A172 (cell line): ENCODE measurements around the gene MRPL55. TPM values are rescaled to one million over a fixed set of nuclear protein-coding genes. Genes with fewer than 3 reads are reported as not detected.

Source experiments
- DNase-seq: peaks from one replicate; pipeline ENCODE4 v3.0.0-alpha.2; 2015; ENCODE audit warnings: low spot score
- total RNA-seq: library from RNA; depleted of rRNA; stranded (reverse); fragments of >200 nt; shearing (Covaris generic); gene quantifications from 2 replicates; pipeline ENCODE4 v1.2.3, GENCODE V29; 2014

MRPL55 gene
- total RNA-seq, 1 experiment from 2014 or later, result 103 TPM

DNA sequence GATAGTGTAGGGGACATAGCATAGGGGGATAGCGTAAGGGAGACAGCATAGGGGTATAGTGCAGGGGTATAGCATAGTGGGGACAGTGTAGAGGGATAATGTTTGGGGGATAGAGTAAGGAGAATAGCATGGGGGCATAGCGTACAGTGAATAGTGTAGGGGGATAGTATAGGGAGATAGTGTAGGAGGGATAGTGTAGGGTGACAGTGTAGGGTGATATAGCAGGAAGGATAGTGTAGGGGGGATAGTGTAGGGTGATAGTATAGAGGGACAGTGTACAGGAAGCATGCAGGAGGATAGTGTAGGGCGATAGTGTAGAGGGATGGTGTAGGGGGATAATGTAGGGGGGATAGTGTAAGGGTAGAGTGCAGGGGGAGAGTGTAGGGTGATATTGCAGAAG lies 38.2 kb downstream of the MRPL55 start:
- DNase-seq, result no peak

DNA sequence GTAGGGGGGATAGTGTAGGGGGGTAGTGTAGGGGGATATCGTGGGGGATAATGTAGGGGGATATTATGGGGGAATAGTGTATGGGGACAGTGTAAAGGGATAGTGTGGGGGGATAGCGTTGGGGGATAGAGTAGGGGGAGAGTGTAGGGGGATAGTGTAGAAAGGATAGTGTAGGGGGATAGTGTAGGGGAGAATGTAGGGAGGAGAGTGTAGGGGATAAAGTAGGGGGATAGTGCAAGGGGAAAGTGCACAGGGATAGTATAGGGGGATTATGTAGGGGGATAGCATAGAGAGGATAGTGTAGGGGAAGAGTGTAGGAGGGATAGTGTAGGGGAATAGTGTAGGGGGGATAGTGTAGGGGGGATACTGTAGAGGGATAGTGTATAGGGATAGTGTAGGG lies 38.9 kb downstream of the MRPL55 start:
- DNase-seq, result no peak

- DNase-seq, result no peak
Measured at GRCh38 chr1:228068359-228068758, 40.7 kb downstream of the MRPL55 start.

- DNase-seq, result no peak
Measured at GRCh38 chr1:228066891-228067654, 42.0 kb downstream of the MRPL55 start.

DNA sequence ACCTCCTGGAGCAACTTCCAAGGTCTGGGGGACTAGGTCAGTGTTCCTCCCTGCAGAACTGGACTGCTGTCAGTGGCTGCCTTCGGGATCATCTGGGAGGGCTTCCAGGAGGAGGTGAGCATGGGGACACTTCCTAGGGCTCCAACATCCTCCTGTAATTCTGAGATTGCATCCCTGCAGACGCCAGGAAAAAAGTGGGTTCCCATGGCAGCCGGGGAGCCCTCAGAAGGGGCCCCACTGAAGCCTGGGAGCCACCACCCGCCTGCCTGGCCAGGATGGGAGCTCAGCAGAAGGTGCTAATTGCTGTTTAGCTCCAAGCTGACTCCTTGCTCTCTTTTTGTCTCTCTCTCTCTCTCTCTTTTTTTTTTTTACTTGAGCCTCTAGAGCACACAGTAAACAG lies 42.7 kb downstream of the MRPL55 start:
- DNase-seq, result no peak

DNA sequence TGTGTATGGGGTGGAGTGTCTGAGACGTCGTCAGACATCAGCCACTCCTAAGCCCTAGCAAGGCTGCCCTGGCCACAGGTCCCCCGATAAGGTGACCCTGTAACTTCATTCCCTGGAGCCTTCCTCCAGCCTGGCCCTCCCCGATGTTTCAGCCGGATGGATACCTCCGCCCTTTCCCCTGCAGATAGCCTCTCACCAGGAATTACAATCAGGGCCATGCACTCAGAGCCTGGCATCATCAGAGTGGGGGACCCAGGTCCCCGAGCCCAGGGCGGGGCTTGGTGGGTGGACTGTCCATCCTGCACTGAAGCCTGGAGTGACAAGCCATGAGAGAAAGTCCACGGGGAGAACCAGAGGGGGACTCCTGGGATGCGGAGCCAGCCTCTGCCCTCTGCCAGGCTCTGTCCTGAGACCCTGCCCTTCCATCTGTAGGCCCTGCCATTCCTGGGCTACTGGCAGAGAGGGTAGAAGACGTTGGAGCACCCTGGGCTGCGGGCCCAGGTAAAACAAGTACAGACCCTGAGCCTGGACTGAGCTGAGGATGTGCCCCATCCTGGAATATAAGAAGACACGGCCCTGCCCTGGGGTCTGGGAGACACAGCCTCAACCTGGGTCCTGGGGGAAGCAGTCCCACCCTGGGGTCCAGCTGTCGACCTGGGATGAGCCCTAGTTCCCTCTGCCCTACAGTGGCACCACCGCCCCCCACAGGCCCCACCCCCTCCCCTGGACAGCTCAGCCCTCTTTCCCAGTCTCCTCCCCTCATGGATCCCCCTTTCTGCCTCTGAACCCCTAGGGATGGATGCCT lies 43.4 kb downstream of the MRPL55 start:
- DNase-seq, result no peak

DNA sequence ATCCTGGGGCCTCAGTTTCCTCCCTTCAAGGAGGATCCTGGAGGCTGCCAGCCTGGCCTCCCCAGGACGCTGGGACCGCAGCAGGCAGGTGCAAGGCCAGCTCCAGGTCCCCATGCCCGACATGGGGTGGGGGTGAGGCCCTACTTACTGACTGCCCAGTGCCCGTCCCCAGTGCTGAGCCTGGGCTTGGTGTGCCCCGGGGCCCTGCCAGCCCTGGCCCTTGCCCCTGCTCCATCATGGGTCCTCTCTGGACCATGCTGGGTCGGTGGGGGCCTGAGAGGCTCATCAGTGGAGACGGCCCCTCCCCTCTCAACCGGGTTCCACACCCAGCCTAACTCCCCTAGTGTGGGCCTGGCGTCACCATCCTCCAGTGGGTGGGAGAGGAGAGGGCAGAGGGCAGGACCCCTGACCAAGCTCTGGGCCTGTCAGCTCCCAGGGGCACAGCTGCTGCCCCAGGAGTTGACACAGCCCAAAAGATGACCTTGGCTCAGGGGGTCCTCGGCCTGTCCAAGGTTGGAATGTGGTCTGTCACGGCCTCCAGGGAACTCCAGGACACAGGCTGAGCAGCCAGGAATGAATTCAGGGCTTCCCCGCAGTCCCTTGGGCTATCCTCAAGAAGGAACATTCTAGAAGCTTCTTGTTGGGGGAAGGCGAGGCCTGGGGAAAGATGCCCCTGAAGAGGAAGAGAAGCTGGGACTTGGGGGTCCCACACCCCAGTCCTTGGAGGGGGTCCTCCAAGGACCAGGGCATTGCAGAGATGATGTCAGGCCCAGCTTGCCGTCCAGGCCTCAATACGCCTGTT lies 44.2 kb downstream of the MRPL55 start:
- no peak for DNase-seq

DNA sequence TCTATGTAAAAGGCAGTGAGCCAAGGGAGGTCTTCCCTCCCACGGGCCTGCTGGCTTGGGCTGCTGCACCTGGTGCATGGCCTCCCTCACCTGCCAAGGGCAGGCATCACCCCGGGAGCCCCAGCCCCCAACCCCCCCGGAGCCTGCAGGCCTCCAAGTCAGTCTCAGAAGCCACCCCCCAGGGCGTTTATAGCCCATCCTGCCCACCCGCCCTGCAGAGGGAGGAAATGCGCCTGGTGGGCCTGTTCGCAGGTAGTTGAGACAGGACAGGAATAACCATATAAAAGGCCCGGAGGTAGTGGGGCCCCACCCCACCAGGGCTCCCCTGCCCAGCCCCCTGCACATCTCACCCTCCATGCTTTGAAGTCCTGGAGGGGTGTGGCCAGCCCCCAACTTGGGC lies 44.8 kb downstream of the MRPL55 start:
- no peak for DNase-seq

DNA sequence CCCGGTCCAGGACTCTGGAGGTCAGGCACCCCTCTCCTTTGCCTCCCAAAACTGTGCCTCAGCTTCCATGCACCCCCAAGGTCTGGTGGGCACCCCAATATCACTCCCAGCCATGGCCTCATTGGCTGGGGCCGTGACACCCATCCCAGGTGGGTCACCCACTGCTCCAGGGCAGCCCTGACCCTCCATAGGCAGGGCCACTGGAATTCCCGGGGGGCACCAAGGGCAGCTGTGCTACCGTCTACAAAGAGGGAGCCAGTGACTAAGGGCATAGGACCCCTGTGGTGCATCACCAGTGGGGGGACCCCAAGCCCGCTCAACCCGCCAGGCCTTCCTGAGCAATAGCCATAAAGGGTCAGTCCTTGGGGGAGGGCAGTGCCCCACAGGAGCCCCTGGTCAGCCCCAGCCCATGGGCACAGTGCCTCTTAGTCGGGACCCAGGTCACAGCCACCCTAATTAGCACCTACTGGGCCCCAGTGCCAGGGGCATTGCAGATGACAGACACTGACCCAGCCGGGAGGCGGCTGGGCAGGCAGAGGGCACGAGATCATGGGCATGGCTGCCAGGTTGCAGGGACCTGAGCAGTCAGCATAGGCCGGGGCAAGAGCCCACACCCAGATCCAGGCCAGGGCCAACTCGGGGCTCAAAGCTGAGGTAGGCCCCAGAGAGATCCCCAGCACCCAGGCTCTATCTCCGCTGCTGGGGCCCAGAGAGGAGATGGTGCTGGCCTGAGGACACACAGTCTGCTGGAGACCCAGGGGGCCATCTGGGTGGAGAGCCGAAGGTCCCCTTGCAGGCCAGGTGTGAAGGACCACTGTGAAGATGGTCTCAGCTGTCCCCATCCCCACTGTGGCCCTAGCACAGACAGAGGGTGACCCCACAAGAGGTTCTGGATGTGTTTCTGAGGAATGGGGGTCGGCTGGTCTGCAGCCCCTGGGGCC lies 45.6 kb downstream of the MRPL55 start:
- no peak for DNase-seq

DNA sequence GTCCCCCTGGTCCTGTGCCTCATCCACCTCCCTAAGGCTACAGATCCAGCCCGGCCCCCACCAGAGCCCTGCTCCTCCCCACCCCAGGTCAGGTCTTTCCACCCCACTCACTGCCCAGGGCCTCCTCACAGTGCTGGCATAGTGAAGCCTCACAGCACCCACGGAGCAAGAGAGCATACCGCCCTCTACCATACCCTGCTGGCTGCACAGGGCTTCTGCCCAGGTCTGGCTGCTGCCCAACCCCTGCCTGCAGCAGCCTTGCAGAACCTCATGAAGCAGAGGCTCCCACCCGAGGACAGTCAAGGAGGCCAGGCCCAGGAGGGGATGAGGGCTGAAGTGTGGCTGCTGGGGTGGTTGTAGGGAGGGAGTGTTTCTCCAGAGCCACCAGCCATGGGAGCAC lies 46.3 kb downstream of the MRPL55 start:
- DNase-seq, result no peak

DNA sequence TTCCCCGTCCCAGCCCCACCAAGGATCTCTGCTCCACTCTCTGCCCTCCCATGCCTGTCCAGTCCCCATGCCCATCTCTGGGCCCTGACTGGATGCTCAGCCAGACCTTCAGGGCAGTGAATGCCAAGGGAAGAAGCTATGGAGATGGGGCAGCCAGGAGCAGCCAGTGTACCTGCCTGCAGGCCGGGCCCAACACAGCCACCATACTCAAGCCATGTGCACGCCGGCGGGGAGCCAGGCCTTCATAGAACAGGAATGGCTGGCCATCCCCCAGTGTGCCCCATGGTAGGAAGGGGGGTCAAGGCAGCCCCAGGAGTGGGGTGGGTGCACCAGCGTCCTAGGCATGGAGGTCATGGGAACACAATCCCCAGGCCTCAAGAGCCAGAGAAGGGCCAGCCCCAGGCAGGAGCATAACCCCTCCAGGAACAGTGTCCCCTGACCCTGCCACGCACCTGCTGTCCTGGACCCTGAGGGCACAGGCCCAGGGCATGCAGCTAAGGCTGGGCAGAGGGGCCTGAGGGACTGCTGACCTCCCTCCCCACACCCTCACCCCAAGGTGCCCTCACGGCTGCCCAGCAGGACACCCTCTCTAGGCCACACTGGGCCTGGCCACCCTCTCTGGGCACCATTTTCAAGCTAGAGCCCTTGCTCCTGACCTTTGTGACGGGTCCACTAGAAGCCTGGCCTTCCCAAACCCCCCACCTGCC lies 46.9 kb downstream of the MRPL55 start:
- DNase-seq, result no peak

DNA sequence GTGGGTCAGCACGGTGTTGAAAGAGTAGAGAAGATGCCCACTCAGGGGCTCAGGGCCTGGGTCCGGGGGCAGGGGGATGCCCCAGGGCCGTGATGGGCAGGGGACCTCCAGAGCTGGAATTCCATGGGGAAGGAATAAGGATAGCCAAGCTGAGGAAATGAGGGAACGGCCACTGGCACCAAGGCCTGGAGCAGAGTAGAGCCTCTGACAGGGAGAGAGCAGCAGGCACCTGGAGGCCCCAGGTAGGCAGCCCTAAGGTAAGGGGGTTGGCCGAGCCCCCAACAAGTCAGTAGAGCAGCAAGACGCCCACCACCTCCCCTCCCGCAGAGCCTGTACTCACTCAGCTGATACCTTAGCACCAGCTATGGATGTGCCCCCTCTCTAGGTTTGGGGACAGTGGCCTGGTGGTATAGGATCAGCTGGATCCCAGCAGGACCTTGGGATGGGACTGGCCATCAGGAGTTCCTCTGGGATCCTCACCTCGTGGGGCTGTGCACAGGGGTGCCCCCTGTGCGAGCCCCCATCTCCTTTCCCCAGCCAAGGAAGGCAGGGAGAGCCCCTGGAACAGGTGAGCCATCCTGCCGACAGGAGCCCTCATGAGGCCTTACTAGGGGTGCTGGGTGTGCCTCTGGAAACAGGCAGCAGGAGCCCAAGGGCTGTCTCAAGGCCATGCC lies 47.6 kb downstream of the MRPL55 start:
- DNase-seq, result no peak

GRCh38 chr1:228060458-228061190 lies 48.5 kb downstream of the MRPL55 start:
- no peak for DNase-seq

DNA sequence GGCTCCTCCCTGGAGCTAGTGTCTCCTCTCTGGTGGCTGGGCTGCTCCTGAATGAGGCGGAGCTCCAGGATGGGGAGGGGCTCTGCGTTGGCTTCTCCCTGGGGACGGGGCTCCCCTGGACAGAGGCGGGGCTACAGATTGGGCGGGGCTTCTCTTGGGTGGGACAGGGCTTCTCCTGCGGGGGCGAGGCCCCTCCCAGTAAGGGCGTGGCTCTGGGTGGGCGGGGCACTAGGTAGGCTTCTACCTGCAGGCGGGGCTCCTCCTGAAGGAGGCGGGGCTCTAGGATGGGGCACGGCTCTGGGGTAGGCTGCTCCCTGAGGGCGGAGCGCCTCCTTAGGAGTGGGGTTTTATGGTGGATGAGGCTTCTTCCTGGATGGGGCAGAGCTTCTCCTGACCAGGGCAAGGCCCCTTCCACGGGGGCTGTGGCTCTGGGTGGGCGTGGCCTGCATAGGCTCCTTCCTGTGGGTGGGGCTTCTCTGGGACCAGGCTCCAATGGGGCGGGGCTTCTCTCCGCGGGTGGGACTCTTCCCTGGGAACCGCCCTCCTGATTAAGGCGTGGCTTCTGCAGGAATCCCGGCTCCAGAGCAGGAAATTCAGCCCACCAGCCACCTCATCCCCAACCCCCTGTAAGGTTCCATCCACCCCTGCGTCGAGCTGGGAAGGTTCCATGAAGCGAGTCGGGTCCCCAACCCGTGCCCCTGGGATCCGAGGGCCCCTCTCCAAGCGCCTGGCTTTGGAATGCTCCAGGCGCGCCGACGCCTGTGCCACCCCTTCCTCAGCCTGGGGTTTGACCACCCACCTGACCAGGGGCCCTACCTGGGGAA lies 49.3 kb downstream of the MRPL55 start:
- no peak for DNase-seq

GRCh38 chr1:228058949-228059633 lies 50.0 kb downstream of the MRPL55 start:
- DNase-seq, result no peak

GRCh38 chr1:228058172-228058948 lies 50.7 kb downstream of the MRPL55 start:
- DNase-seq, result no peak
